GM12892 (cell line): Measurements from ENCODE around the gene PSMG3.

Experiments used
- POLR2A ChIP-seq: IDR thresholded peaks from 2 replicates; pipeline ENCODE4 v1.6.1; 2011; ENCODE audit warnings: low read depth, low read length, control low read depth
- POLR2AphosphoS5 ChIP-seq: IDR thresholded peaks from 2 replicates; pipeline ENCODE4 v1.6.1; 2011; ENCODE audit warnings: low read depth, low read length, control low read depth
- TAF1 ChIP-seq: IDR thresholded peaks from 2 replicates; pipeline ENCODE4 v1.6.1; 2011; ENCODE audit warnings: low read depth, mild to moderate bottlenecking, control low read depth, low read length, borderline replicate concordance

GRCh38 chr7:1567049-1567771 is 2.6 kb downstream of the PSMG3 start:
- no peak for TF ChIP-seq POLR2A
- no peak for TF ChIP-seq TAF1
- no peak for TF ChIP-seq POLR2AphosphoS5
